K562 (cell line): ENCODE measurements around the gene SMYD2. TPM values are rescaled to one million over a fixed set of nuclear protein-coding genes. Genes with fewer than 3 reads are reported as not detected.

Source experiments
- CC2D1A ChIP-seq: fragments of 450-650 bp; IDR thresholded peaks from 2 replicates; pipeline ENCODE4 v1.6.1; 2017; ENCODE audit warnings: mild to moderate bottlenecking
- CREBBP ChIP-seq: IDR thresholded peaks from one replicate; pipeline ENCODE4 v1.6.1; 2012; ENCODE audit warnings: low read depth, mild to moderate bottlenecking, control low read depth, inconsistent platforms, low read length
- FOXK1 ChIP-seq: sonication (generic); formaldehyde crosslinking; IDR thresholded peaks from 2 replicates; pipeline ENCODE4 v1.8.0; 2022; ENCODE audit warnings: missing genetic modification reagents, mild to moderate bottlenecking, borderline replicate concordance
- GTF2E2 ChIP-seq: fragments of 200-800 bp; sonication (Bioruptor generic); IDR thresholded peaks from 2 replicates; pipeline ENCODE4 v1.6.1; 2016; ENCODE audit warnings: missing genetic modification characterization, missing compliant biosample characterization
- KDM2B ChIP-seq: fragments of 250-450 bp; sonication (Bioruptor Pico); IDR thresholded peaks from 2 replicates; pipeline ENCODE4 v1.8.0; 2021; ENCODE audit warnings: mild to moderate bottlenecking, moderate library complexity
- NFIC ChIP-seq: fragments of 450-650 bp; IDR thresholded peaks from 2 replicates; pipeline ENCODE4 v1.6.1; 2017; ENCODE audit warnings: mild to moderate bottlenecking, inconsistent platforms
- NR1H2 ChIP-seq: sonication (generic); formaldehyde crosslinking; IDR thresholded peaks from 2 replicates; pipeline ENCODE4 v1.4.0; 2020; ENCODE audit warnings: mild to moderate bottlenecking, missing genetic modification reagents
- NR2C1 ChIP-seq, 2 experiments: fragments of 450-650 bp; IDR thresholded peaks; 2 replicates each; pipeline ENCODE4 v1.6.1; 2017; ENCODE audit warnings: mild to moderate bottlenecking in 2 of 2, antibody characterized with exemption in 1 of 2, inconsistent platforms in 1 of 2, missing compliant biosample characterization in 1 of 2, missing genetic modification characterization in 1 of 2
- PRMT5 ChIP-seq: sonication (generic); formaldehyde crosslinking; IDR thresholded peaks from 2 replicates; pipeline ENCODE4 v1.5.0; 2020; ENCODE audit warnings: missing genetic modification reagents
- RB1 ChIP-seq: fragments of 450-650 bp; IDR thresholded peaks from 2 replicates; pipeline ENCODE4 v1.6.1; 2017; ENCODE audit warnings: low read depth, mild to moderate bottlenecking
- YBX1 ChIP-seq: fragments of 450-650 bp; IDR thresholded peaks from 2 replicates; pipeline ENCODE4 v1.7.1; 2016; ENCODE audit warnings: mild to moderate bottlenecking
- ZEB2 ChIP-seq: fragments of 450-650 bp; IDR thresholded peaks from 2 replicates; pipeline ENCODE4 v1.6.1; 2016
- ZNF584 ChIP-seq: fragments of 200-800 bp; sonication (Bioruptor generic); IDR thresholded peaks from 2 replicates; pipeline ENCODE4 v1.6.1; 2016; ENCODE audit warnings: low read depth, mild to moderate bottlenecking, missing genetic modification characterization, missing compliant biosample characterization
- ZNF668 ChIP-seq: fragments of 250-450 bp; sonication (Bioruptor Pico); IDR thresholded peaks from 2 replicates; pipeline ENCODE4 v1.8.0; 2022; ENCODE audit warnings: mild to moderate bottlenecking, inconsistent platforms
- polyA plus RNA-seq, 8 experiments: library from polyadenylated mRNA; depleted of rRNA in 4 of 8; stranded (reverse) in 5 of 8; unstranded in 3 of 8; fragments of >200 nt; fragmentation: Nextera tagmentation in 2 of 8; fragmentation: Illumina TruSeq in 1 of 8; extraction: Ambion mirVana in 2 of 8; extraction: Trizol in 1 of 8; gene quantifications; 2 replicates each; pipeline versions ENCODE4 v1.2.1 to v1.2.3, GENCODE V29; 2011 to 2014; ENCODE audit warnings: inconsistent platforms in 1 of 8, missing spikeins in 1 of 8
- total RNA-seq, 7 experiments: library from RNA; depleted of rRNA in 6 of 7; stranded (reverse); fragments of >200 nt in 6 of 7; fragmentation: Illumina TruSeq in 2 of 7; extraction: Trizol in 2 of 7; gene quantifications; 2 replicates each; pipeline versions ENCODE4 v1.2.1 to v1.2.3, GENCODE V29; 2011 to 2021; ENCODE audit warnings: low replicate concordance in 1 of 7
- TF ChIP-seq, protein P1 (sequence below): fragments of 200-400 bp; formaldehyde crosslinking; IDR thresholded peaks from 2 replicates; pipeline ENCODE4 v1.6.1; 2017; ENCODE audit warnings: mild to moderate bottlenecking, low read depth, low read length, moderate library complexity
- TF ChIP-seq, protein P2 (sequence below): fragments of 450-650 bp; IDR thresholded peaks from 2 replicates; pipeline ENCODE4 v1.6.1; 2017; ENCODE audit warnings: antibody characterized with exemption
- TF ChIP-seq, protein P3 (sequence below): fragments of 250-450 bp; sonication (Bioruptor Pico); IDR thresholded peaks from 2 replicates; pipeline ENCODE4 v1.5.0; 2020; ENCODE audit warnings: mild to moderate bottlenecking, borderline replicate concordance
- TF ChIP-seq, protein P4 (sequence below), 2 experiments: IDR thresholded peaks in 1 of 2; conservative IDR thresholded peaks in 1 of 2; 2 replicates each; pipeline ENCODE4 v1.6.1; 2016; ENCODE audit warnings: low read depth in 2 of 2, mild to moderate bottlenecking in 1 of 2, missing compliant biosample characterization in 1 of 2, missing genetic modification characterization in 1 of 2, moderate library complexity in 1 of 2

Gene SMYD2
- total and polyA plus RNA-seq, 9 of the 15 experiments (the other 6 are each of a cell fraction or from before 2014, with no cell fraction given) = 13.8 to 81.3 (median 39.9) TPM

DNA sequence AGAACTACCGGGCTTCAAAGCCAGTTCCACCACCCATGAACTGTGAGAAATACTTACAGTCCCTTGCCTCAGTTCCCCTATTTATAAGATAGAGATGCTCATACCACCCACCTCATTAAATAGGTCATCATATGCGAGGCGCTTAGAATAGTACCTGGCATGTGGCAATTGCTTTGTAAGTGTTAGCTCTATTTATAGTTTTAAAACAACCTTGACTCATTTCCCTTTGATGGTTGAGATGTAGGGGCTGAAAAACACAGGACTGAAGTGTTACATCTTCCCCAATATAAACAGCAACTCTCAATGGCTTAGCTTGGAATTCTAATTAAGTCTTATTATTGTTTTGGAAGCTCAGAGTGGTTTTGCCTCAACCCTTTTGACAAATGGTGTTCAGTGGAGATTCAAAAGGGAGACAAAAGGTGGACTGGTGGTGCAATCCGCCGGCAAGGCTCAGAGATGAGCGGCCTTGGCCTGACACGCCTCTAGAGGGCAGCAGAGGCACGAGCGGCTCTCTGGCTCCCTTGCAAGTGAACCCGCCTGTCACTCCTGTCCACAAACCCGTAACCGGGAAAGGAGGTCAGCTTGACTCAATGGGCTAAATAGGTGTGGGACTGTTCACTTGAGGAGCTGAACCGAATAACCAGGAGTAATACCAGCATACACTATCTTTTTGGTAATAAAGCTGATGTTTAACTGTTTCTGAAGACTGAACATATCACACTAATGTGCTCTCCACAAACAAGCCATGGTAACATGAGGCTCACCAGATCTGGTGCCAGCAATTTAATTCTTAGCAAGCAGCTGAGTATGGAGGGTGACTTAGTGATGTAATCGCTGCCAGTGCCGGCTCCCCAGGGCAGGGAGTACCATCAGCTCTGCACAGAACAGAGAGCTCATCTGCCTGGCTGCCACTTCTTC lies 19.5 kb upstream of the SMYD2 start (continued):
- TF ChIP-seq, protein P1, sequence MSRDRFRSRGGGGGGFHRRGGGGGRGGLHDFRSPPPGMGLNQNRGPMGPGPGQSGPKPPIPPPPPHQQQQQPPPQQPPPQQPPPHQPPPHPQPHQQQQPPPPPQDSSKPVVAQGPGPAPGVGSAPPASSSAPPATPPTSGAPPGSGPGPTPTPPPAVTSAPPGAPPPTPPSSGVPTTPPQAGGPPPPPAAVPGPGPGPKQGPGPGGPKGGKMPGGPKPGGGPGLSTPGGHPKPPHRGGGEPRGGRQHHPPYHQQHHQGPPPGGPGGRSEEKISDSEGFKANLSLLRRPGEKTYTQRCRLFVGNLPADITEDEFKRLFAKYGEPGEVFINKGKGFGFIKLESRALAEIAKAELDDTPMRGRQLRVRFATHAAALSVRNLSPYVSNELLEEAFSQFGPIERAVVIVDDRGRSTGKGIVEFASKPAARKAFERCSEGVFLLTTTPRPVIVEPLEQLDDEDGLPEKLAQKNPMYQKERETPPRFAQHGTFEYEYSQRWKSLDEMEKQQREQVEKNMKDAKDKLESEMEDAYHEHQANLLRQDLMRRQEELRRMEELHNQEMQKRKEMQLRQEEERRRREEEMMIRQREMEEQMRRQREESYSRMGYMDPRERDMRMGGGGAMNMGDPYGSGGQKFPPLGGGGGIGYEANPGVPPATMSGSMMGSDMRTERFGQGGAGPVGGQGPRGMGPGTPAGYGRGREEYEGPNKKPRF = no peak
- TF ChIP-seq PRMT5 (CRISPR knock-in tag) = no peak
- TF ChIP-seq CREBBP = no peak
- TF ChIP-seq, protein P2, sequence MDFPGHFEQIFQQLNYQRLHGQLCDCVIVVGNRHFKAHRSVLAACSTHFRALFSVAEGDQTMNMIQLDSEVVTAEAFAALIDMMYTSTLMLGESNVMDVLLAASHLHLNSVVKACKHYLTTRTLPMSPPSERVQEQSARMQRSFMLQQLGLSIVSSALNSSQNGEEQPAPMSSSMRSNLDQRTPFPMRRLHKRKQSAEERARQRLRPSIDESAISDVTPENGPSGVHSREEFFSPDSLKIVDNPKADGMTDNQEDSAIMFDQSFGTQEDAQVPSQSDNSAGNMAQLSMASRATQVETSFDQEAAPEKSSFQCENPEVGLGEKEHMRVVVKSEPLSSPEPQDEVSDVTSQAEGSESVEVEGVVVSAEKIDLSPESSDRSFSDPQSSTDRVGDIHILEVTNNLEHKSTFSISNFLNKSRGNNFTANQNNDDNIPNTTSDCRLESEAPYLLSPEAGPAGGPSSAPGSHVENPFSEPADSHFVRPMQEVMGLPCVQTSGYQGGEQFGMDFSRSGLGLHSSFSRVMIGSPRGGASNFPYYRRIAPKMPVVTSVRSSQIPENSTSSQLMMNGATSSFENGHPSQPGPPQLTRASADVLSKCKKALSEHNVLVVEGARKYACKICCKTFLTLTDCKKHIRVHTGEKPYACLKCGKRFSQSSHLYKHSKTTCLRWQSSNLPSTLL = no peak
- TF ChIP-seq, protein P3, sequence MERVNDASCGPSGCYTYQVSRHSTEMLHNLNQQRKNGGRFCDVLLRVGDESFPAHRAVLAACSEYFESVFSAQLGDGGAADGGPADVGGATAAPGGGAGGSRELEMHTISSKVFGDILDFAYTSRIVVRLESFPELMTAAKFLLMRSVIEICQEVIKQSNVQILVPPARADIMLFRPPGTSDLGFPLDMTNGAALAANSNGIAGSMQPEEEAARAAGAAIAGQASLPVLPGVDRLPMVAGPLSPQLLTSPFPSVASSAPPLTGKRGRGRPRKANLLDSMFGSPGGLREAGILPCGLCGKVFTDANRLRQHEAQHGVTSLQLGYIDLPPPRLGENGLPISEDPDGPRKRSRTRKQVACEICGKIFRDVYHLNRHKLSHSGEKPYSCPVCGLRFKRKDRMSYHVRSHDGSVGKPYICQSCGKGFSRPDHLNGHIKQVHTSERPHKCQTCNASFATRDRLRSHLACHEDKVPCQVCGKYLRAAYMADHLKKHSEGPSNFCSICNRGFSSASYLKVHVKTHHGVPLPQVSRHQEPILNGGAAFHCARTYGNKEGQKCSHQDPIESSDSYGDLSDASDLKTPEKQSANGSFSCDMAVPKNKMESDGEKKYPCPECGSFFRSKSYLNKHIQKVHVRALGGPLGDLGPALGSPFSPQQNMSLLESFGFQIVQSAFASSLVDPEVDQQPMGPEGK (CRISPR knock-in tag) = no peak
- TF ChIP-seq KDM2B = no peak
- TF ChIP-seq NFIC = 0 out of 2 replicates have a peak, but pooled peaks have one; percentile 7
- peak; percentile 55 for TF ChIP-seq RB1
- TF ChIP-seq ZNF584 (CRISPR knock-in tag) = peak; percentile 65; the same call in 1 of the 2 replicates
- no peak for TF ChIP-seq NR2C1 (IDR thresholded peaks at IDR 0.05)
- no peak for TF ChIP-seq NR2C1 (tag; IDR thresholded peaks at IDR 0.05)
- TF ChIP-seq FOXK1 = no peak
- TF ChIP-seq ZNF668 (CRISPR knock-in tag) = no peak
- TF ChIP-seq, protein P4, sequence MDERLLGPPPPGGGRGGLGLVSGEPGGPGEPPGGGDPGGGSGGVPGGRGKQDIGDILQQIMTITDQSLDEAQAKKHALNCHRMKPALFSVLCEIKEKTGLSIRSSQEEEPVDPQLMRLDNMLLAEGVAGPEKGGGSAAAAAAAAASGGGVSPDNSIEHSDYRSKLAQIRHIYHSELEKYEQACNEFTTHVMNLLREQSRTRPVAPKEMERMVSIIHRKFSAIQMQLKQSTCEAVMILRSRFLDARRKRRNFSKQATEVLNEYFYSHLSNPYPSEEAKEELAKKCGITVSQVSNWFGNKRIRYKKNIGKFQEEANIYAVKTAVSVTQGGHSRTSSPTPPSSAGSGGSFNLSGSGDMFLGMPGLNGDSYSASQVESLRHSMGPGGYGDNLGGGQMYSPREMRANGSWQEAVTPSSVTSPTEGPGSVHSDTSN (CRISPR knock-in tag; IDR thresholded peaks at IDR 0.05; ENCODE audit: low read depth) = peak; percentile 31; the same call in 1 of the 2 replicates
- TF ChIP-seq, protein P4 (tag; conservative IDR thresholded peaks at IDR 0.05; ENCODE audit: low read depth) = peak; percentile 53; the same call in 1 of the 2 replicates
- no peak for TF ChIP-seq YBX1
- no peak for TF ChIP-seq NR1H2 (CRISPR knock-in tag)
- peak; percentile 44; the same call in 1 of the 2 replicates for TF ChIP-seq ZEB2
- no peak for TF ChIP-seq GTF2E2 (tag)
- TF ChIP-seq CC2D1A = peak; percentile 46; the same call in 1 of the 2 replicates
